IMR-90 (cell line): ENCODE measurements around the gene FBXL14.

ENCODE experiments used
- BHLHE40 ChIP-seq: fragments of 150-350 bp; IDR thresholded peaks from 2 replicates; pipeline ENCODE4 v1.6.1; 2016; ENCODE audit warnings: mild to moderate bottlenecking, low read depth, low read length
- CTCF ChIP-seq: conservative IDR thresholded peaks from 2 replicates; pipeline ENCODE4 v1.5.1; 2012; ENCODE audit warnings: mild to moderate bottlenecking, low read depth, low read length, improper control_type of control experiment
- MAFK ChIP-seq: IDR thresholded peaks from 2 replicates; pipeline ENCODE4 v1.6.1; 2012; ENCODE audit warnings: low read depth, low read length, improper control_type of control experiment
- MAZ ChIP-seq: IDR thresholded peaks from 2 replicates; pipeline ENCODE4 v1.6.1; 2012; ENCODE audit warnings: low read depth, mild to moderate bottlenecking, low read length, improper control_type of control experiment, moderate library complexity, borderline replicate concordance
- MXI1 ChIP-seq: IDR thresholded peaks from 2 replicates; pipeline ENCODE4 v1.6.1; 2012; ENCODE audit warnings: low read depth, mild to moderate bottlenecking, low read length, moderate library complexity, borderline replicate concordance
- POLR2A ChIP-seq: IDR thresholded peaks from 2 replicates; pipeline ENCODE4 v1.6.1; 2012; ENCODE audit warnings: mild to moderate bottlenecking, low read depth, low read length
- RAD21 ChIP-seq: IDR thresholded peaks from 2 replicates; pipeline ENCODE4 v1.6.1; 2012; ENCODE audit warnings: low read length, improper control_type of control experiment
- RCOR1 ChIP-seq: IDR thresholded peaks from 2 replicates; pipeline ENCODE4 v1.6.1; 2012; ENCODE audit warnings: mild to moderate bottlenecking, low read length, improper control_type of control experiment; ENCODE audit not compliant: insufficient replicate concordance
- RFX5 ChIP-seq: IDR thresholded peaks from 2 replicates; pipeline ENCODE4 v1.8.0; 2012; ENCODE audit warnings: low read depth, mild to moderate bottlenecking, low read length, moderate library complexity
- SMC3 ChIP-seq: fragments of 150-350 bp; IDR thresholded peaks from 2 replicates; pipeline ENCODE4 v1.6.1; 2016; ENCODE audit warnings: low read depth, mild to moderate bottlenecking, antibody characterized with exemption, low read length, moderate library complexity
- USF2 ChIP-seq: fragments of 150-350 bp; IDR thresholded peaks from 2 replicates; pipeline ENCODE4 v1.6.1; 2017; ENCODE audit warnings: mild to moderate bottlenecking, antibody characterized with exemption, low read length, low read depth

GRCh38 chr12:1540690-1541089 is 53.7 kb downstream of the FBXL14 start:
- TF ChIP-seq CTCF (no peak), USF2 (no peak), POLR2A (no peak), BHLHE40 (no peak), MXI1 (no peak), RCOR1 (no peak), MAZ (no peak), RFX5 (no peak), MAFK (no peak), SMC3 (no peak), RAD21 (no peak)
